Colon (tissue), 2 donors: Measurements from ENCODE around the gene AUTS2.
"Not testable (repeated sequence)": the region's sequence is repeated elsewhere in the genome, so short reads cannot be mapped to it uniquely, and the experiment has no call there.

Experiments used
- FAIRE-seq: peaks from 2 replicates; lab custom pipeline; 2012; peaks lifted over from hg19 to GRCh38; lab: Jason Lieb, UNC
- donor health status: control.
- donor health status: control.

AUTS2 gene

GRCh38 chr7:70787286-70787685 lies 1189.0 kb downstream of the AUTS2 start:
- FAIRE-seq = no peak

DNA sequence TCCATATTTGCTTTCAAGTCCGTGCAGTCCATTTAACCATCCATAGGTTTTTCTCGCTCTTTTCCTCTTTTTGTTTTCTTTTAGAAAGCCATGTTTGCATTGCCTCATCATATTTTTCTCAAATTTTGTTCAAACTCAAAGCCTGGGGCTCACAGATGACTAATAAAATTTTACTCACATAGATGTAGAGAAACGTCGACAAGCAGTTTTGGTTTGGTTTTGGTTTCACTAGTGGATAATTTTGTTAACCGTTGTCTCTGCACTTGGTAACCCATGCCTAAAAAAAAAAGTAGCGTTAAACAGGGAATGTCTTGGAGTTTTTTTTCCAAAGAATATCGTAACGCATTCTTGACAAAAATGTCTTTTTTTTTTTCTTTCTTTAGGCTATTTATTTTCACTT lies 1189.5 kb downstream of the AUTS2 start:
- FAIRE-seq = no peak

GRCh38 chr7:70788276-70788675 lies 1190.0 kb downstream of the AUTS2 start:
- no peak for FAIRE-seq

GRCh38 chr7:70789481-70790214 lies 1191.4 kb downstream of the AUTS2 start:
- no peak for FAIRE-seq

GRCh38 chr7:70790215-70791073 lies 1192.2 kb downstream of the AUTS2 start:
- no peak for FAIRE-seq

DNA sequence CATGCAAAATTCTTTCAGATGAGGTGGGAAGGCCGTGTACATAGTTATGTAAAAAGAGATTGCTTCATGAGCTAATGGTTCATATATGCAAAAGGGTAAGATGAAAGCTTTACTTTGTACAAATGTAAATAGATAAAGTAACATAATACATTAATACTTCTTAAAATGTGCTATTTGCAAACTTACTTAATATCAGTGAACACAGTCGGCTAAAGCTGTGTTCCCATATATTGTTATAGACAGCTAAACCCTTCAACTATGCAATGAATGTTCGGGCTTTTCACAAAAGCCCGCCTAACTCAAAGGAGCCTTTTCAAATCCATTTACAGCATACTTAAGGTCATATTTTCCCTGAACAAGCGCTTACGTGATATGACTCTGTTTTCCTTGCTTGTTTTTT lies 1193.1 kb downstream of the AUTS2 start:
- FAIRE-seq = no peak

DNA sequence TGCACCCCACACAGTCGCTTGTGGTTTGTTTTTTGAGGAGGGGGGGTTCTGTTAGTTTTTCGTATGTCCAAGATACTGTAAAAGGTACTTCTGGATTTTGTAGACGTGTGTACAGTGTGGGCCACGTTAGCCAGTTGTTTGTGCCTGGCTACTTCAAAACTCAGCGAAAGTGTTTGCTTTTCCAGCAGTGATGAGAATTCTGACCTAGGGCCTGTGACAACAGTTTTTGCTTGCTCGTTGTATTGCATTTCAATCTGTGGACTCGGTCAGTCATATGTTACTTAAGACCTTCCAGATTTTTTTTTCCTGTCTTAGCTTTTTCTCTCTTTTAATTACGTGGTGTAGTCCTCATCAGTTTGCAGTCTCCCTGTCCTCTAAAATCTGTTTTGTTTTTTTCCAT lies 1194.8 kb downstream of the AUTS2 start:
- FAIRE-seq = no peak

GRCh38 chr7:70793821-70794220 lies 1195.5 kb downstream of the AUTS2 start:
- no peak for FAIRE-seq

DNA sequence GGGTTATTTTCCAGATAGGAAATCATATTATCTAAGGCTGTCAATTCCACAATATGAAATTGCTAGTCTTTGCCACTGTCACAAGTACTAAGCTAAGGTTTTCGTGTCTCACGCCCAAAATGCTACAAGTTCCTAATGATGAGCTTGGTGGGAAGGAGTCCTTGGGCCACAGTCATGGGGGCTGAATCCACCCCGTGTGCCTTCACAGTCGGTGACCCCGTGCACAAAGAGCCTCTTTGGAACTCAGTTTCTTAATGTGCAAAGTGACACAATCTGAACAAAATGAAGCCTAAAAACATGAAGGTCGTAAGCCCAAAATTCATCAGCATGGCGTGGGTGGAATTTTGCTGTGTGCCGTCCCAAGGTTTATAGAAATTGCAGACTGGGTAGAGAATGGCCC lies 1196.7 kb downstream of the AUTS2 start:
- FAIRE-seq = no peak

GRCh38 chr7:70795948-70796347 lies 1197.7 kb downstream of the AUTS2 start:
- no peak for FAIRE-seq

- FAIRE-seq = no peak
These were observed 1198.8 kb downstream of the AUTS2 start for GRCh38 chr7:70797109-70797514.

GRCh38 chr7:70799841-70800405 lies 1201.6 kb downstream of the AUTS2 start:
- no peak for FAIRE-seq

DNA sequence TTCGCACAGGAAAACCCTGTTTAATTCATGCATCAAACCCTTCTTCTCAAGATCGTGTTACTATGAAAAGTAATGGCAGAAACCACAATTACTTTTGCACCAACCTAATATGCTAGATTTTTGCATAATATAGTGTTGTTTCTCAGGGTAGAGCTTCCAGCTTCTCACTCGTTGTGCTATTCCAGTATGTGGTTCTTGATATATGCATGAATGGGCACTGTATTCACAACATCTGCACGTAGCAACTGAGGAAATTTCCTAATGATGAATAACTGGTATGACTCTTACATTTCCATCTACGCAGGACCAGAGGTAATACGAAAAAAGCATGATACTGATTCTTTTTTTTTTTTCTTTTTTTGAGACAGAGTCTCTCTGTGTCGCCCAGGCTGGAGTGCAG lies 1207.1 kb downstream of the AUTS2 start:
- no peak for FAIRE-seq

DNA sequence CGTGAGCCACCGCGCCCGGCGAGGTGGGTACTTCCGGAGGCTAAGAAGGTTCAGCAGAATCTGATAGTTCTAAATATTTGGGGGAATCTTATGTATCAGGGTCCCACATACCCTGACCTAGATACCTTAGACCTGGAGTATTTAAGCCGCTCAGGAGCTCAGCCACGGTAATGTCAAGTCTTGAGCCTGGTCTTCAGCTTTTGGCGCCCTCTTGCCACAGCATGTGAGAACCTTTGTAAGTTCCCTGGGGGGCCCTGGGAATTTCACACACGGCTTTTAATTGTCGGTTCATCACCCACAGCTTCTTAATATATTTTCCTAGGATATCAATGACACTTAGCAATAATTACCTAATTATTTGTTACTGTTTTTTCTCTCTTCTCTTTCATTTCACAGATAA lies 1209.4 kb downstream of the AUTS2 start:
- no peak for FAIRE-seq

- FAIRE-seq = no peak
These were observed 1210.6 kb downstream of the AUTS2 start for GRCh38 chr7:70808876-70809275.

- no peak for FAIRE-seq
These were observed 1212.4 kb downstream of the AUTS2 start for GRCh38 chr7:70810558-70811139.

DNA sequence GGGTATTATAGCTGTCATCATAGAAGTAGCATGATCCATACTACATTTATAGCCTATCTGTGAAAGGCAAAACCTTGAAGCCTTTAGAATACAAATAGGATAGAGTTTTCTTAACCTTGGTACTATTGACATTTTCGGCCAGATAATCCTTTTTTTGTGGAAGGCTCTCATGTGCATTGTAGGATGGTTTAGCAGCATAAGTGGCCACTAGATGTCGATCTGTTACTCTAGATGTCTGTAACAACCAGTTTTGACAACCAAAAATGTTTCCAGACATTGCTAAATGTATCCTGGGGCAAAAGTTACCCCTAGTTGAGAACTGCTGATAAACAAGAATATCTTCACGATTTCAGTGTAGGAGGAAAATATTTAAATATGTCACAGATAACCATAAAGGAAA lies 1214.2 kb downstream of the AUTS2 start:
- FAIRE-seq = no peak

GRCh38 chr7:70822490-70822889 lies 1224.2 kb downstream of the AUTS2 start:
- not testable (repeated sequence) for FAIRE-seq

DNA sequence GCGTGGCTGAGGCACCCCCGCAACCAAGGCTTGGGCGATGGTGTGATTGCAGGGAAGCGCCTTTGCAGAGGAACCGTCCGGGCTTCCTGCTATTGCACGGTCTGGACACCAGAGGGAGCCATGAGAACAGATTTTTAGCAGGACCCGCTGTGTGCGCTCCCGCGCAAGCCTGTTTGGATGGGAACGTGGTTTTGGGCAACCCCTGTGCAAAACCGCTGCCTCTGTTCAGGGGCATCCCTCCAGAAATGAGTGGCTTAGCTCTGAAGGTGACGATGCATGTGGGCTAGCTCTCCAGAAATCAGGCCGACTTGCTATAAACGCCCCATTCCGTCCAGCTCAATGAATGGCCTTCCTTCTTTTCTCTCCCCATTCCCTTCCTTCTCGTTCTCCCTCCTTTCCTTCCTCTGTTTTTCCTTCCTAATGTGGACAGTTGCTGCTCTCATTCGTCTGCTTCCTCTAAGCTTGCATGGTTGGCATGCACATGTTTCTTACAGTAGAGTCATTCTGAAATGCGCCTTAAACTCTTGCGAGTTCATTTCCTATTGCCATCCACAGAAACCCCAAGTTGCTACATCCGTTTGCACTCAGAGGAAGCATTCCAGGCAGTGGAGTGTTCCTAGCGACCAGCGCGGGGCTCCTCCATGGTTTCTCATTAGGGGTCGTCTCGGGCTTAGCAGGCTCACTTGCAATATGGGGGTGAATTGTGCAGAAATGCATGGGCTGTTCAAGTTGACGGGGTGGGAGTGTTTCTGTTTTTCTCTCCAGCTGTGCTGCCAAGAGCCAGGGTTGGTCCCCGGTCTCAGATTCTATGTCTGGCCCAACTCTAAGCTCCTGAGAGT lies 1231.2 kb downstream of the AUTS2 start:
- no peak for FAIRE-seq

DNA sequence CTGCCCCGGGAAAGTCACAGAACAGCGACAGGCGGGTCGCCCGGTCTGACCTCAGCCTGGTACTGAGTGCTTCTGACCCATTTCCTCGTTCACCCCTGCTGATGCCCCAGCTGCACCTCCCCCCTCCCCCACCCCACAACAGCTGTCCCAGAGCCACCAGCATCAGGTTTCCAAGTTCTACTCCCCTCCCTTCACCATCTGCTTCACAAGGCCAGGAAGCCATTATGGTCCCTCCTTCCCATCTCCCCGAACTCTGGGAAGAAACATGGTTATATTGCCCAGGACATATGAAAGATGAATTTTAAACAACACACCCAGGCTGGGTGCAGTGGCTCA lies 1231.8 kb downstream of the AUTS2 start:
- no peak for FAIRE-seq

DNA sequence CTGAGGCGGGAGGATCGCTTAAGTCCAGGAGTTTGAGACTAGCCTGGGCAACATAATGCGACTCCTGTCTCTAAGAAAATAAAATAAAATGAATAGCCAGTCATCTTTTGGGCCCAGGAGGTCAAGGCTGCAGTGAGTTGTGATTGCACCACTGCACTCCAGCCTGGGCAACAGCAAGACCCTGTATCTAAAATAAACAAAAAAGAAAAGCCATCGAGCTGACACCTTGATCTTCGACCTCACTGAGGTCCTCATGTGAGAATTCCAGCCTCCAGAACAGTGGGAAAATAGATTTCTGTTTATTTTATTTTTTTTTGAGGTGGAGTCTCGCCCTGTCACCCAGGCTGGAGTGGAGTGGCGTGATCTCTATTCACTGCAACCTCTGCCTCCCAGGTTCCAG lies 1232.2 kb downstream of the AUTS2 start:
- no peak for FAIRE-seq

DNA sequence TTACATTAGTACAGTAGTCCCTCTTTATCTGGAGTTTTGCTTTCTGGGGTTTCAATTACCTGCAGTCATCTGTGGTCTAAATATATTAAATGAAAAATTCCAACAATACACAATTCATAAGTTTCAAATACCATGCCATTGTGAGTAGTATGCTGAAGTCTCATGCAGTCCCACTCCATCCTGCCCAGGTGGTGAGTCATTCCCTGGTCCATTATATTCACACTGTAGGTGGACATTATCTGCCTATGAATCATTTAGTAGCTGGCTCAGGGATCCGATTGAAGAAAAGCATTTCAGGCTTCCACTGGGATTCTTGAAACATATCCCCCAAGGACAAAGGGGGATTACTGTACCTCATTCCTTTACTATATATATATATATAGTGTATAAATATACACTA lies 1235.5 kb downstream of the AUTS2 start:
- FAIRE-seq = no peak
